Suprapubic skin (tissue), 4 donors: ENCODE data around the gene SYNJ2. TPM values are rescaled to one million over a fixed set of nuclear protein-coding genes. Genes with fewer than 3 reads are reported as not detected.
A peak's percentile ranks its signal among the peaks of the same experiment; 100 is the strongest.
"Not testable (repeated sequence)": the region's sequence is repeated elsewhere in the genome, so short reads cannot be mapped to it uniquely, and the experiment has no call there.

Experiments used
- DNase-seq, 2 donors: peaks; one replicate each; pipeline ENCODE4 v3.0.0-alpha.2; 2019; ENCODE audit warnings: low spot score in 2 of 2
- H3K27ac ChIP-seq: fragments of 200-600 bp; sonication (generic); one replicate; pipeline ENCODE4 v1.5.1; 2019
- H3K27me3 ChIP-seq: fragments of 200-600 bp; sonication (generic); one replicate; pipeline ENCODE4 v1.5.1; 2019
- H3K36me3 ChIP-seq: fragments of 200-600 bp; sonication (generic); one replicate; pipeline ENCODE4 v1.5.1; 2019
- H3K4me1 ChIP-seq: fragments of 200-600 bp; sonication (generic); one replicate; pipeline ENCODE4 v1.5.1; 2019
- H3K4me3 ChIP-seq: fragments of 200-600 bp; sonication (generic); one replicate; pipeline ENCODE4 v1.5.1; 2019; ENCODE audit warnings: mild to moderate bottlenecking
- H3K9me3 ChIP-seq: fragments of 200-600 bp; sonication (generic); one replicate; pipeline ENCODE4 v1.5.1; 2019
- EP300 ChIP-seq: sonication (generic); formaldehyde crosslinking; IDR thresholded peaks from one replicate; pipeline ENCODE4 v1.6.1; 2017; ENCODE audit warnings: antibody characterized with exemption
- POLR2A ChIP-seq, 2 donors: fragments of 450-650 bp; IDR thresholded peaks; one replicate each; pipeline ENCODE4 v1.6.1; 2017; ENCODE audit warnings: antibody characterized with exemption in 2 of 2, mild to moderate bottlenecking in 2 of 2, moderate library complexity in 2 of 2
- POLR2AphosphoS5 ChIP-seq, 3 donors: sonication (generic); formaldehyde crosslinking; IDR thresholded peaks; one replicate each; pipeline ENCODE4 v1.6.1; 2017; ENCODE audit warnings: antibody characterized with exemption in 3 of 3
- WGBS: methylation state at CpG from one replicate; pipeline ENCODE4 v1.1.5; 2018; 5-methylcytosine and 5-hydroxymethylcytosine counted together
- total RNA-seq, 4 donors: library from RNA; depleted of rRNA; stranded (reverse); fragments of >200 nt; gene quantifications; one replicate each; pipeline ENCODE4 v1.1.0, GENCODE V29; 2016
- TF ChIP-seq, protein P1 (sequence below), 2 donors: fragments of 200-600 bp in 1 of 2; fragments of 450-650 bp in 1 of 2; sonication (generic) in 1 of 2; IDR thresholded peaks; one replicate each; pipeline ENCODE4 v1.5.1; 2016 to 2019; ENCODE audit warnings: antibody characterized with exemption in 2 of 2, mild to moderate bottlenecking in 1 of 2, moderate library complexity in 1 of 2

The SYNJ2 gene
- total RNA-seq, 4 donors from 2014 or later, result 4.3 to 10.7 (median 6.8) TPM

DNA sequence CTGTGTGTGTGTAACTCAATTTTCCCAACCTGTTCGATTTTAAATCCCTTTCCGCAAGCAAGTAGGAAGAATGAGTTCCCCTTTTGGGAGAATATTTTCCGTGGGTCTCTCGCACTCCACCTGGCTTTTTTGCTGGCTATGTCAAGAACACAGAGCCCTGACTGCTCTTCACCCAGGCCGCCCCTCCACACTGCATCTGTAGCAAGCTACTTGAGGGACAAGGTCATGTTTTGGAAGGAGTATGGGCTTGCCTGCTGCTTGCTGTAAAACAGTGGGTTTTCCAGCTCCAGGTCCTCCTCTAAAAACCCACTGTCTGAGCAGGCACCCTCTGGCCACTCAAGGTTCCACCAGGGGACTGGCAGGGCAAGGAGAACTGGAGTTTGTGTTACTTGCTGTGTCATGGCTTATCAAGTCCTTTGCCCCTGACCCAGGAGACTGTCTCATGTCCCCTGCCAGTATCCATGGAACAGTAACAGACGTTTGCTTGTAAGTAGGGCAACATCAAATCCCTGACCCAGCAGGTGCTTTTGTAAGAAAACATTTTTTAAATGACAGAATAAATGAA, 35.5 kb upstream of the SYNJ2 start:
- Histone ChIP-seq H3K27me3 (no peaks in the 10 kb centered on the region), H3K4me1 (no peaks in the 10 kb centered on the region), H3K4me3 (no peak overlapping the region), H3K36me3 (peaks cover 45% of the 10 kb centered on the region), H3K27ac (no peak overlapping the region), H3K9me3 (no peaks in the 10 kb centered on the region)
- TF ChIP-seq, protein P1, sequence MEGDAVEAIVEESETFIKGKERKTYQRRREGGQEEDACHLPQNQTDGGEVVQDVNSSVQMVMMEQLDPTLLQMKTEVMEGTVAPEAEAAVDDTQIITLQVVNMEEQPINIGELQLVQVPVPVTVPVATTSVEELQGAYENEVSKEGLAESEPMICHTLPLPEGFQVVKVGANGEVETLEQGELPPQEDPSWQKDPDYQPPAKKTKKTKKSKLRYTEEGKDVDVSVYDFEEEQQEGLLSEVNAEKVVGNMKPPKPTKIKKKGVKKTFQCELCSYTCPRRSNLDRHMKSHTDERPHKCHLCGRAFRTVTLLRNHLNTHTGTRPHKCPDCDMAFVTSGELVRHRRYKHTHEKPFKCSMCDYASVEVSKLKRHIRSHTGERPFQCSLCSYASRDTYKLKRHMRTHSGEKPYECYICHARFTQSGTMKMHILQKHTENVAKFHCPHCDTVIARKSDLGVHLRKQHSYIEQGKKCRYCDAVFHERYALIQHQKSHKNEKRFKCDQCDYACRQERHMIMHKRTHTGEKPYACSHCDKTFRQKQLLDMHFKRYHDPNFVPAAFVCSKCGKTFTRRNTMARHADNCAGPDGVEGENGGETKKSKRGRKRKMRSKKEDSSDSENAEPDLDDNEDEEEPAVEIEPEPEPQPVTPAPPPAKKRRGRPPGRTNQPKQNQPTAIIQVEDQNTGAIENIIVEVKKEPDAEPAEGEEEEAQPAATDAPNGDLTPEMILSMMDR (IDR thresholded peaks at IDR 0.05), result no peak
- TF ChIP-seq POLR2AphosphoS5 (IDR thresholded peaks at IDR 0.05), result no peak
- TF ChIP-seq EP300, result no peak
- TF ChIP-seq POLR2A (IDR thresholded peaks at IDR 0.05), result no peak
- WGBS, result 95% methylated on average over 6 of the region's 6 CpGs
- DNase-seq, result no peak

DNA sequence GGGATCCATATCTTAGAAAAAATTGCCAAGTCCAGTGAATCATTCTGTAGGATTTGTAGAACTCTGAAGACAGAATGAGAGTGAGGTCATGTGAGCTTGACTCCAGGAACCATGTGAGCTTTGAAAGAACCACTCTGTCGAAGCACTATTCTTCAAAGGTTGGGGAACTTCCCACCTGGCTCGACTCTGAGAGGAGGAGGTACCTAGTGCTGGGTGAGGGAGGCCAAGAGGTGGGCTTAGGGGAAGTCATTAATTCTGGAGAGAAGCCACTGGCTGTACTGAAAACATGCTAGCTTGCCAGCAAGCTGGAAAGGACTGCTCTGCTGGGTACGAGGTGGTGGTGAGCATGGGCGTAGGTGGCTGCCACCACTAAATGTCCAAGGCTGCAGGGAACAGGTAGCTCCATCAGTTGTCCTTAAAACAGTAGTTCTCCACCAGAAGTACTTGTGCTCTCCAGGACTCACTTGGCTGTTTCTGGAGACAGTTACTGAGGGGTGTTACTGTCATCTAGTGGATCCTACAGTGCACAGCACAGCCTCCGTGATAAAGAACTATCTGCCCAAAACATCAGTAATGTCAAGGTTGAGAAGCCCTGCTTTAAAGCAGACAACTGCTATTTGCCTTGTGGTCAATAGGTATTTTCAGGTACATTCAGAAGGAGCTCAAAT, 34.7 kb upstream of the SYNJ2 start:
- Histone ChIP-seq H3K4me3 (no peak overlapping the region), H3K4me1 (no peaks in the 10 kb centered on the region), H3K27ac (no peak overlapping the region), H3K9me3 (no peaks in the 10 kb centered on the region), H3K36me3 (peaks cover 38% of the 10 kb centered on the region), H3K27me3 (no peaks in the 10 kb centered on the region)
- TF ChIP-seq, protein P1 (IDR thresholded peaks at IDR 0.05), result peak; percentile 34 to 38
- no peak for TF ChIP-seq POLR2A (IDR thresholded peaks at IDR 0.05)
- TF ChIP-seq POLR2AphosphoS5 (IDR thresholded peaks at IDR 0.05), result no peak
- DNase-seq, result no peak
- WGBS, result 61% methylated on average over 5 of the region's 5 CpGs

DNA sequence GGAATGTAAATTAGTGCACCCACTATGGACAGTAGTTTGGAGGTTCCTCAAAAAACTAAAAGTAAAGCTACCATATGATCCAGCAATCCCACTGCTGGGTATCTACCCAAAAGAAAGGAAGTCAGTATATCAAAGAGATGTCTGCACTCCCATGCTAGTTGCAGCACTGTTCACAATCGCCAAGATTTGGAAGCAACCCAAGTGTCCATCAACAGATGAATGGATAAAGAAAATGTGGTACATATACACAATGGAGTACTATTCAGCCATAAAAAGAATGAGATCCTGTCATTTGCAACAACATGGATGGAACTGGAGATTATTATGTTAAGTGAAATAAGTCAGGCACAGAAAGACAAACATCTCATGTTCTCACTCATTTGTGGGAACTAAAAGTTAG, 30.8 kb upstream of the SYNJ2 start:
- H3K36me3 ChIP-seq, H3K4me3 ChIP-seq, DNase-seq, H3K27ac ChIP-seq, H3K27me3 ChIP-seq, H3K9me3 ChIP-seq, H3K4me1 ChIP-seq: not testable (repeated sequence)
- WGBS, result 70% methylated on average over 1 of the region's 1 CpG

DNA sequence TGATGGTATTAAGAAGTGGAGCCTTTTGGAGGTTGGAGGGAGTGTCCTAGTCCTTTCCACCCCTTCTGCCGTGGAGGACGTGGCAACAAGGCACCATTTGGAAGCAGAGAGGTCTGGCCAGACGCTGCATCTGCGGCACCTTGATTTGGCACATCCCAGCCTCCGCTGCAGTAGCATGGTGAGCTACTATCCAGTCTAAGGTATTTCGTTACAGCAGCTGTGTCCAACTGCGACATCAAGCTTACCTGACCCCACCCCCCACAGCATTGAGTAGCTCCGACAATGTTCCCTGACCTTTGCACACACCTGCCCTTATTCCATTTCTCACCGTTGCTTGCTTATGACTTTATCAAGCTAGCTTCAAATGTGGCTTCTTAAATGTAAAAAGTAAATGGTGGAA, 29.8 kb upstream of the SYNJ2 start:
- no peaks in the 10 kb centered on the region for H3K36me3 ChIP-seq
- no peak overlapping the region for H3K27ac ChIP-seq
- peaks cover 9% of the 10 kb centered on the region for H3K4me1 ChIP-seq
- TF ChIP-seq POLR2A (IDR thresholded peaks at IDR 0.05) (no peak), EP300 (no peak), POLR2AphosphoS5 (IDR thresholded peaks at IDR 0.05) (no peak)
- TF ChIP-seq, protein P1 (IDR thresholded peaks at IDR 0.05), result no peak
- DNase-seq, result no peak
- no peaks in the 10 kb centered on the region for H3K9me3 ChIP-seq
- H3K27me3 ChIP-seq, result no peaks in the 10 kb centered on the region
- WGBS, result 89% methylated on average over 9 of the region's 9 CpGs
- H3K4me3 ChIP-seq, result no peak overlapping the region

DNA sequence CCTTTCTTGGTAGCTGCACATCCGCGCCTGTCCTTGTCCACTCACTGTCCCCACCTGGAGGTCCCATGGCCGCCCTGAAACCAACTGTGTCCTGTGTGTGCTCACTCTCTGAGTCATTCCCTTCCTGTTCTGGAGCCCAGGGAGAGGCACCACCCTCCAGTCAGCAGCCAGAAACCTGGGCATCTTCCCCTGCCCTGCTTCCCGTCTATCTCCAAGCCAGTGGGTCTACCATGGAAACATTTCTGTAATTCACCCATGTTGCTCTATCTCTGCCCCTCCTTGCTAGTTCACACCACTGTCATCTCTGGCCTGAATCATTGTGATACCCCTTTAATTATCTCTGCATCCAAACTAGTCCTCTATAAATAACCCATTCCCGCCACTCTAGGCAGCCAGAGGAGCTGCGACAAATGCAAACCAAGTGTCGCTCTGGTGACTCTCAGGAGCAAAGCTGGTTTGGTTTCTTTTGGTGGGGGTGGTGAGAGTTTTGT, 28.8 kb upstream of the SYNJ2 start:
- WGBS, result 52% methylated on average over 7 of the region's 7 CpGs
- no peak overlapping the region for H3K27ac ChIP-seq
- no peak for DNase-seq

More for the DNA sequence above, 28.8 kb upstream of the SYNJ2 start:
- no peaks in the 10 kb centered on the region for H3K36me3 ChIP-seq
- no peak overlapping the region for H3K4me3 ChIP-seq
- no peaks in the 10 kb centered on the region for H3K27me3 ChIP-seq
- peaks cover 3% of the 10 kb centered on the region for H3K9me3 ChIP-seq
- peaks cover 9% of the 10 kb centered on the region for H3K4me1 ChIP-seq
- TF ChIP-seq POLR2AphosphoS5 (IDR thresholded peaks at IDR 0.05) (no peak), EP300 (no peak), POLR2A (IDR thresholded peaks at IDR 0.05) (no peak)
- TF ChIP-seq, protein P1 (IDR thresholded peaks at IDR 0.05), result no peak
